Measurements from ENCODE around the gene ABCB11.
"Not testable (repeated sequence)": the region's sequence is repeated elsewhere in the genome, so short reads cannot be mapped to it uniquely, and the experiment has no call there.

ABCB11 gene

GRCh38 chr2:169054575-169054974 is 23.5 kb upstream of the ABCB11 start:
- ATAC-seq, DNase-seq, H3K4me3 Mint-ChIP-seq, H3K4me1 Mint-ChIP-seq, H3K27ac Mint-ChIP-seq, H3K27me3 Mint-ChIP-seq: not testable (repeated sequence)
- Mint-ChIP-seq H3K9me3 (peaks cover 24% of the 10 kb centered on the region), H3K36me3 (ENCODE audit: low read depth) (peaks cover 10% of the 10 kb centered on the region)

GRCh38 chr2:169050476-169051240 is 19.5 kb upstream of the ABCB11 start:
- Mint-ChIP-seq H3K36me3 (ENCODE audit: low read depth) (peaks cover 10% of the 10 kb centered on the region), H3K4me3 (no peak overlapping the region), H3K27ac (no peak overlapping the region), H3K4me1 (no peaks in the 10 kb centered on the region), H3K27me3 (no peaks in the 10 kb centered on the region), H3K9me3 (peaks cover 15% of the 10 kb centered on the region)
- DNase-seq (no peak), ATAC-seq (no peak)

- no peaks in the 10 kb centered on the region for H3K9me3 Mint-ChIP-seq
- H3K4me1 Mint-ChIP-seq, result no peaks in the 10 kb centered on the region
- no peak overlapping the region for H3K4me3 Mint-ChIP-seq
- no peak for ATAC-seq
- no peak for DNase-seq
- H3K27ac Mint-ChIP-seq, result no peak overlapping the region
- H3K36me3 Mint-ChIP-seq (ENCODE audit: low read depth), result no peaks in the 10 kb centered on the region
- H3K27me3 Mint-ChIP-seq, result no peaks in the 10 kb centered on the region
Measured at GRCh38 chr2:169049142-169049541, 18.0 kb upstream of the ABCB11 start.

- DNase-seq (no peak), ATAC-seq (no peak)
- H3K36me3 Mint-ChIP-seq (ENCODE audit: low read depth), result peaks cover 2% of the 10 kb centered on the region
Measured at GRCh38 chr2:169047256-169048250, 16.4 kb upstream of the ABCB11 start.

GRCh38 chr2:169046440-169047151 is 15.5 kb upstream of the ABCB11 start:
- H3K27ac Mint-ChIP-seq, result no peak overlapping the region

More at GRCh38 chr2:169047256-169048250, 16.4 kb upstream of the ABCB11 start:
- Mint-ChIP-seq H3K27me3 (no peaks in the 10 kb centered on the region), H3K9me3 (peaks cover 9% of the 10 kb centered on the region), H3K27ac (no peak overlapping the region), H3K4me3 (no peak overlapping the region), H3K4me1 (no peaks in the 10 kb centered on the region)

GRCh38 chr2:169042856-169043255 is 11.7 kb upstream of the ABCB11 start:
- ATAC-seq (no peak), DNase-seq (no peak)
- H3K27ac Mint-ChIP-seq, result no peak overlapping the region
- peaks cover 11% of the 10 kb centered on the region for H3K36me3 Mint-ChIP-seq (ENCODE audit: low read depth)
- no peak overlapping the region for H3K4me3 Mint-ChIP-seq
- H3K27me3 Mint-ChIP-seq, result no peaks in the 10 kb centered on the region
- peaks cover 14% of the 10 kb centered on the region for H3K4me1 Mint-ChIP-seq
- H3K9me3 Mint-ChIP-seq, result peaks cover 21% of the 10 kb centered on the region

More at GRCh38 chr2:169046440-169047151, 15.5 kb upstream of the ABCB11 start:
- Mint-ChIP-seq H3K4me1 (no peaks in the 10 kb centered on the region), H3K4me3 (no peak overlapping the region), H3K27me3 (no peaks in the 10 kb centered on the region), H3K36me3 (ENCODE audit: low read depth) (peaks cover 11% of the 10 kb centered on the region), H3K9me3 (peaks cover 19% of the 10 kb centered on the region)
- no peak for ATAC-seq
- DNase-seq, result no peak

GRCh38 chr2:169041594-169041993 is 10.5 kb upstream of the ABCB11 start:
- no peak overlapping the region for H3K27ac Mint-ChIP-seq
- peaks cover 11% of the 10 kb centered on the region for H3K36me3 Mint-ChIP-seq (ENCODE audit: low read depth)
- no peaks in the 10 kb centered on the region for H3K27me3 Mint-ChIP-seq
- peaks cover 21% of the 10 kb centered on the region for H3K9me3 Mint-ChIP-seq
- peaks cover 19% of the 10 kb centered on the region for H3K4me1 Mint-ChIP-seq
- DNase-seq (no peak), ATAC-seq (no peak)
- H3K4me3 Mint-ChIP-seq, result no peak overlapping the region

GRCh38 chr2:169039702-169040101 is 8.6 kb upstream of the ABCB11 start:
- H3K27ac Mint-ChIP-seq, result no peak overlapping the region
- peaks cover 11% of the 10 kb centered on the region for H3K36me3 Mint-ChIP-seq (ENCODE audit: low read depth)
- DNase-seq, result no peak
- H3K4me3 Mint-ChIP-seq, result no peak overlapping the region
- peaks cover 21% of the 10 kb centered on the region for H3K9me3 Mint-ChIP-seq
- H3K27me3 Mint-ChIP-seq, result no peaks in the 10 kb centered on the region
- peaks cover 19% of the 10 kb centered on the region for H3K4me1 Mint-ChIP-seq
- no peak for ATAC-seq

GRCh38 chr2:169038338-169038757 is 7.2 kb upstream of the ABCB11 start:
- peak; percentile 68 for ATAC-seq
- H3K4me1 Mint-ChIP-seq, result peaks cover 19% of the 10 kb centered on the region
- peaks cover 11% of the 10 kb centered on the region for H3K36me3 Mint-ChIP-seq (ENCODE audit: low read depth)
- H3K27me3 Mint-ChIP-seq, result no peaks in the 10 kb centered on the region
- H3K9me3 Mint-ChIP-seq, result peaks cover 26% of the 10 kb centered on the region
- DNase-seq, result no peak
- no peak overlapping the region for H3K4me3 Mint-ChIP-seq
- H3K27ac Mint-ChIP-seq, result no peak overlapping the region

GRCh38 chr2:169036736-169037440 is 5.8 kb upstream of the ABCB11 start:
- ATAC-seq, result no peak
- peaks cover 19% of the 10 kb centered on the region for H3K4me1 Mint-ChIP-seq
- no peak for DNase-seq
- no peak overlapping the region for H3K4me3 Mint-ChIP-seq
- no peaks in the 10 kb centered on the region for H3K27me3 Mint-ChIP-seq
- peaks cover 21% of the 10 kb centered on the region for H3K9me3 Mint-ChIP-seq
- peaks cover 3% of the 10 kb centered on the region for H3K36me3 Mint-ChIP-seq (ENCODE audit: low read depth)
- no peak overlapping the region for H3K27ac Mint-ChIP-seq

- no peak overlapping the region for H3K27ac Mint-ChIP-seq
- H3K27me3 Mint-ChIP-seq, result no peaks in the 10 kb centered on the region
- peaks cover 17% of the 10 kb centered on the region for H3K9me3 Mint-ChIP-seq
- ATAC-seq (no peak), DNase-seq (no peak)
- H3K4me1 Mint-ChIP-seq, result peaks cover 19% of the 10 kb centered on the region
- no peak overlapping the region for H3K4me3 Mint-ChIP-seq
- no peaks in the 10 kb centered on the region for H3K36me3 Mint-ChIP-seq (ENCODE audit: low read depth)
Measured at GRCh38 chr2:169035887-169036286, 4.8 kb upstream of the ABCB11 start.

GRCh38 chr2:169034984-169035544 is 3.9 kb upstream of the ABCB11 start:
- ATAC-seq, result no peak
- no peaks in the 10 kb centered on the region for H3K36me3 Mint-ChIP-seq (ENCODE audit: low read depth)
- peaks cover 16% of the 10 kb centered on the region for H3K4me1 Mint-ChIP-seq
- H3K27ac Mint-ChIP-seq, result no peak overlapping the region
- DNase-seq, result no peak
- H3K27me3 Mint-ChIP-seq, result no peaks in the 10 kb centered on the region
- peaks cover 17% of the 10 kb centered on the region for H3K9me3 Mint-ChIP-seq
- no peak overlapping the region for H3K4me3 Mint-ChIP-seq

- Mint-ChIP-seq H3K27me3 (no peaks in the 10 kb centered on the region), H3K4me3 (no peak overlapping the region), H3K27ac (no peak overlapping the region), H3K4me1 (peaks cover 14% of the 10 kb centered on the region), H3K36me3 (ENCODE audit: low read depth) (no peaks in the 10 kb centered on the region), H3K9me3 (peaks cover 17% of the 10 kb centered on the region)
- no peak for DNase-seq
- no peak for ATAC-seq
Measured at GRCh38 chr2:169034256-169034655, 3.1 kb upstream of the ABCB11 start.
